Adrenal gland (tissue), 5 donors: ENCODE data around the gene CYP27B1.
"Not testable (repeated sequence)": the region's sequence is repeated elsewhere in the genome, so short reads cannot be mapped to it uniquely, and the experiment has no call there.

Experiments used
- CTCF ChIP-seq, 6 experiments: fragments of 450-650 bp in 4 of 6; fragments of 200-600 bp in 2 of 6; sonication (generic) in 1 of 6; IDR thresholded peaks; 1 replicate in 5 of 6; 2 replicates in 1 of 6; pipeline versions ENCODE4 v1.5.1 to v1.8.0; 2016 to 2021; ENCODE audit warnings: antibody characterized with exemption in 6 of 6, mild to moderate bottlenecking in 2 of 6, moderate library complexity in 1 of 6
- POLR2A ChIP-seq, 2 donors: fragments of 450-650 bp; IDR thresholded peaks; one replicate each; pipeline ENCODE4 v1.6.1; 2017; ENCODE audit warnings: antibody characterized with exemption in 2 of 2, mild to moderate bottlenecking in 2 of 2, moderate library complexity in 1 of 2
- donor health status: DM: no; HTN: no; CAD: no.

- not testable (repeated sequence) for TF ChIP-seq CTCF, POLR2A (IDR thresholded peaks at IDR 0.05)
These were observed 44.9 kb downstream of the CYP27B1 start for GRCh38 chr12:57721846-57722608.
